GM23338 (cell line): Measurements from ENCODE around the gene MBNL1. TPM values are rescaled to one million over a fixed set of nuclear protein-coding genes. Genes with fewer than 3 reads are reported as not detected.

Experiments
- ATAC-seq: fragments of 200-7000 bp; cut with Tn5 transposase; 3 replicates; pipeline ENCODE4 v1.9.1; 2020
- DNase-seq: peaks from one replicate; pipeline ENCODE4 v3.0.0-alpha.2; 2015; ENCODE audit warnings: low spot score
- H2AFZ ChIP-seq: fragments of 200-600 bp; sonication (generic); 2 replicates; pipeline ENCODE4 v1.8.0; 2016; ENCODE audit warnings: antibody characterized with exemption, mild to moderate bottlenecking, moderate library complexity
- H3F3A ChIP-seq: fragments of 200-600 bp; sonication (generic); replicated peaks from 2 replicates; pipeline ENCODE4 v1.8.0; 2017; ENCODE audit warnings: antibody characterized with exemption, mixed run types, low read depth
- H3K27ac ChIP-seq: fragments of 200-600 bp; sonication (generic); 2 replicates; pipeline ENCODE4 v1.6.1; 2016; ENCODE audit warnings: low read depth
- H3K27me3 ChIP-seq: fragments of 200-600 bp; sonication (generic); 2 replicates; pipeline ENCODE4 v1.8.0; 2016; ENCODE audit warnings: mild to moderate bottlenecking, mixed run types, moderate library complexity; ENCODE audit not compliant: insufficient read depth
- H3K36me3 ChIP-seq: fragments of 200-600 bp; sonication (generic); 2 replicates; pipeline ENCODE4 v1.8.0; 2016; ENCODE audit warnings: mild to moderate bottlenecking; ENCODE audit not compliant: insufficient read depth
- H3K4me1 ChIP-seq: fragments of 200-600 bp; sonication (generic); 2 replicates; pipeline ENCODE4 v1.8.0; 2016; ENCODE audit warnings: mild to moderate bottlenecking, moderate library complexity; ENCODE audit not compliant: insufficient read depth
- H3K4me2 ChIP-seq: fragments of 200-600 bp; sonication (generic); 2 replicates; pipeline ENCODE4 v1.7.1; 2017; ENCODE audit warnings: mixed run types
- H3K4me3 ChIP-seq: fragments of 200-600 bp; sonication (generic); 2 replicates; pipeline ENCODE4 v1.6.1; 2016; ENCODE audit warnings: mixed run types
- H3K79me2 ChIP-seq: fragments of 200-600 bp; sonication (generic); replicated peaks from 2 replicates; pipeline ENCODE4 v1.8.0; 2017; ENCODE audit warnings: mild to moderate bottlenecking; ENCODE audit not compliant: insufficient read depth
- H3K9me2 ChIP-seq: fragments of 200-600 bp; sonication (generic); 2 replicates; pipeline ENCODE4 v1.8.0; 2017; ENCODE audit not compliant: insufficient read depth
- H4K20me1 ChIP-seq: fragments of 200-600 bp; sonication (generic); replicated peaks from 2 replicates; pipeline ENCODE4 v1.8.0; 2017; ENCODE audit warnings: mild to moderate bottlenecking; ENCODE audit not compliant: insufficient read depth
- H3K27ac Mint-ChIP-seq: 2 replicates; pipeline ENCODE4 v1.8.0; 2020; ENCODE audit warnings: inconsistent platforms, mild to moderate bottlenecking, moderate library complexity, mixed read lengths
- H3K27me3 Mint-ChIP-seq: 3 replicates; pipeline ENCODE4 v1.8.0; 2022; ENCODE audit warnings: low read depth, mild to moderate bottlenecking, moderate library complexity, mixed read lengths, inconsistent platforms; ENCODE audit not compliant: insufficient read depth, poor library complexity
- H3K36me3 Mint-ChIP-seq: 3 replicates; pipeline ENCODE4 v1.8.0; 2021; ENCODE audit warnings: low read depth, mild to moderate bottlenecking, inconsistent platforms, moderate library complexity, mixed read lengths
- H3K4me1 Mint-ChIP-seq: 3 replicates; pipeline ENCODE4 v1.8.0; 2020; ENCODE audit warnings: mild to moderate bottlenecking, inconsistent platforms, mixed read lengths
- H3K4me3 Mint-ChIP-seq: 3 replicates; pipeline ENCODE4 v1.8.0; 2021; ENCODE audit warnings: moderate library complexity, mild to moderate bottlenecking, inconsistent platforms, mixed read lengths
- H3K9me3 Mint-ChIP-seq: 3 replicates; pipeline ENCODE4 v1.8.0; 2020; ENCODE audit warnings: moderate library complexity, mild to moderate bottlenecking, inconsistent platforms, mixed read lengths
- CREB1 ChIP-seq: fragments of 250-450 bp; sonication (Bioruptor Pico); IDR thresholded peaks from 2 replicates; pipeline ENCODE4 v1.5.0; 2020; ENCODE audit warnings: low read depth, mild to moderate bottlenecking, moderate library complexity
- EZH2 ChIP-seq: fragments of 200-600 bp; sonication (generic); IDR thresholded peaks from one replicate; pipeline ENCODE4 v1.8.0; 2017; ENCODE audit warnings: antibody characterized with exemption, mild to moderate bottlenecking, low read depth; ENCODE audit not compliant: unreplicated experiment
- EZH2phosphoT487 ChIP-seq: fragments of 200-600 bp; sonication (generic); IDR thresholded peaks from one replicate; pipeline ENCODE4 v1.8.1; 2018; ENCODE audit warnings: antibody characterized with exemption; ENCODE audit not compliant: unreplicated experiment
- JUNB ChIP-seq: IDR thresholded peaks from one replicate; pipeline ENCODE4 v1.6.1; 2016; ENCODE audit warnings: antibody characterized with exemption; ENCODE audit not compliant: unreplicated experiment
- NANOG ChIP-seq: IDR thresholded peaks from 2 replicates; pipeline ENCODE4 v1.6.1; 2016; ENCODE audit warnings: antibody characterized with exemption, borderline replicate concordance
- POLR2AphosphoS5 ChIP-seq: IDR thresholded peaks from 2 replicates; pipeline ENCODE4 v1.6.1; 2016; ENCODE audit warnings: antibody characterized with exemption, low read depth
- STAT1 ChIP-seq: IDR thresholded peaks from one replicate; pipeline ENCODE4 v1.6.1; 2016; ENCODE audit warnings: antibody characterized with exemption; ENCODE audit not compliant: unreplicated experiment
- ZNF114 ChIP-seq: fragments of 250-450 bp; sonication (Bioruptor Pico); IDR thresholded peaks from 2 replicates; pipeline ENCODE4 v1.5.0; 2020; ENCODE audit warnings: mild to moderate bottlenecking, moderate library complexity
- ZNF331 ChIP-seq: fragments of 250-450 bp; sonication (Bioruptor Pico); IDR thresholded peaks from 2 replicates; pipeline ENCODE4 v1.5.0; 2020; ENCODE audit warnings: low read depth, mild to moderate bottlenecking, moderate library complexity
- polyA plus RNA-seq: library from polyadenylated mRNA; unstranded; fragments of >200 nt; fragmentation: Nextera tagmentation; extraction: Ambion mirVana; gene quantifications from 2 replicates; pipeline ENCODE4 v1.2.1, GENCODE V29; 2016
- total RNA-seq: library from RNA; depleted of rRNA; stranded (reverse); fragments of >200 nt; shearing (Covaris generic); gene quantifications from 2 replicates; pipeline ENCODE4 v1.2.3, GENCODE V29; 2014
- TF ChIP-seq, protein P1 (sequence below), 2 experiments: fragments of 200-600 bp in 1 of 2; sonication (generic) in 1 of 2; conservative IDR thresholded peaks; 2 replicates each; pipeline versions ENCODE4 v1.5.1 to v1.6.1; 2016 to 2017; ENCODE audit warnings: antibody characterized with exemption in 2 of 2, low read depth in 2 of 2, mild to moderate bottlenecking in 2 of 2, moderate library complexity in 1 of 2
- TF ChIP-seq, protein P2 (sequence below): IDR thresholded peaks from 2 replicates; pipeline ENCODE4 v1.6.1; 2016; ENCODE audit warnings: antibody characterized with exemption
- TF ChIP-seq, protein P3 (sequence below): fragments of 250-450 bp; sonication (Bioruptor Pico); IDR thresholded peaks from 2 replicates; pipeline ENCODE4 v1.5.0; 2020; ENCODE audit warnings: mild to moderate bottlenecking, moderate library complexity
- TF ChIP-seq, protein P4 (sequence below): IDR thresholded peaks from one replicate; pipeline ENCODE4 v1.6.1; 2018; ENCODE audit warnings: antibody characterized with exemption; ENCODE audit not compliant: unreplicated experiment

MBNL1 gene
- total and polyA plus RNA-seq, 2 experiments from 2014 or later, result 9.4 to 23.2 TPM

DNA sequence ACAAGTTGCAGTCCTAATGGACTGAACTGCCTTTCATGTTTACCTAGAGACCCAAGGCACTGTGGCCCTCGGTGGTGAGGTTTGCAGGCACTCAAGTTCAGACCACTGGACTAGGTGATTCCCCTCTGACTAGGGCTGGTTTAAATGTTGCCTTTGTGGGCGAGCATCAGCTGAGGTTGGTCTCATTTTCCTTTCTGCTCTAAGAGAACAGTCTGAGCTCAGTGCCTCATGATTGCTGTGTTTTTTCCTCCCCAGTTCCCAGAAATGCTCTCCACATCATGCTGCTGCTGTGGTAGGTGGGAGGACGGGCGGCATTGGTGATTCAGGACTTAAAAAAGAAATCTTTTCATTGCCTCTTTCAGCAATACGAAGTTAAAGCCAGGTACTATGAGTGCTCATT is 237.2 kb downstream of the MBNL1 start:
- TF ChIP-seq, protein P1, sequence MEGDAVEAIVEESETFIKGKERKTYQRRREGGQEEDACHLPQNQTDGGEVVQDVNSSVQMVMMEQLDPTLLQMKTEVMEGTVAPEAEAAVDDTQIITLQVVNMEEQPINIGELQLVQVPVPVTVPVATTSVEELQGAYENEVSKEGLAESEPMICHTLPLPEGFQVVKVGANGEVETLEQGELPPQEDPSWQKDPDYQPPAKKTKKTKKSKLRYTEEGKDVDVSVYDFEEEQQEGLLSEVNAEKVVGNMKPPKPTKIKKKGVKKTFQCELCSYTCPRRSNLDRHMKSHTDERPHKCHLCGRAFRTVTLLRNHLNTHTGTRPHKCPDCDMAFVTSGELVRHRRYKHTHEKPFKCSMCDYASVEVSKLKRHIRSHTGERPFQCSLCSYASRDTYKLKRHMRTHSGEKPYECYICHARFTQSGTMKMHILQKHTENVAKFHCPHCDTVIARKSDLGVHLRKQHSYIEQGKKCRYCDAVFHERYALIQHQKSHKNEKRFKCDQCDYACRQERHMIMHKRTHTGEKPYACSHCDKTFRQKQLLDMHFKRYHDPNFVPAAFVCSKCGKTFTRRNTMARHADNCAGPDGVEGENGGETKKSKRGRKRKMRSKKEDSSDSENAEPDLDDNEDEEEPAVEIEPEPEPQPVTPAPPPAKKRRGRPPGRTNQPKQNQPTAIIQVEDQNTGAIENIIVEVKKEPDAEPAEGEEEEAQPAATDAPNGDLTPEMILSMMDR (conservative IDR thresholded peaks at IDR 0.05; ENCODE audit: low read depth in 2 of 2), result no peak
- TF ChIP-seq POLR2AphosphoS5, result no peak
- TF ChIP-seq, protein P2, sequence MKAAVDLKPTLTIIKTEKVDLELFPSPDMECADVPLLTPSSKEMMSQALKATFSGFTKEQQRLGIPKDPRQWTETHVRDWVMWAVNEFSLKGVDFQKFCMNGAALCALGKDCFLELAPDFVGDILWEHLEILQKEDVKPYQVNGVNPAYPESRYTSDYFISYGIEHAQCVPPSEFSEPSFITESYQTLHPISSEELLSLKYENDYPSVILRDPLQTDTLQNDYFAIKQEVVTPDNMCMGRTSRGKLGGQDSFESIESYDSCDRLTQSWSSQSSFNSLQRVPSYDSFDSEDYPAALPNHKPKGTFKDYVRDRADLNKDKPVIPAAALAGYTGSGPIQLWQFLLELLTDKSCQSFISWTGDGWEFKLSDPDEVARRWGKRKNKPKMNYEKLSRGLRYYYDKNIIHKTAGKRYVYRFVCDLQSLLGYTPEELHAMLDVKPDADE, result no peak
- no peak for TF ChIP-seq STAT1
- no peak for TF ChIP-seq ZNF114 (CRISPR knock-in tag)
- TF ChIP-seq NANOG, result no peak
- TF ChIP-seq ZNF331 (CRISPR knock-in tag), result no peak
- TF ChIP-seq, protein P3, sequence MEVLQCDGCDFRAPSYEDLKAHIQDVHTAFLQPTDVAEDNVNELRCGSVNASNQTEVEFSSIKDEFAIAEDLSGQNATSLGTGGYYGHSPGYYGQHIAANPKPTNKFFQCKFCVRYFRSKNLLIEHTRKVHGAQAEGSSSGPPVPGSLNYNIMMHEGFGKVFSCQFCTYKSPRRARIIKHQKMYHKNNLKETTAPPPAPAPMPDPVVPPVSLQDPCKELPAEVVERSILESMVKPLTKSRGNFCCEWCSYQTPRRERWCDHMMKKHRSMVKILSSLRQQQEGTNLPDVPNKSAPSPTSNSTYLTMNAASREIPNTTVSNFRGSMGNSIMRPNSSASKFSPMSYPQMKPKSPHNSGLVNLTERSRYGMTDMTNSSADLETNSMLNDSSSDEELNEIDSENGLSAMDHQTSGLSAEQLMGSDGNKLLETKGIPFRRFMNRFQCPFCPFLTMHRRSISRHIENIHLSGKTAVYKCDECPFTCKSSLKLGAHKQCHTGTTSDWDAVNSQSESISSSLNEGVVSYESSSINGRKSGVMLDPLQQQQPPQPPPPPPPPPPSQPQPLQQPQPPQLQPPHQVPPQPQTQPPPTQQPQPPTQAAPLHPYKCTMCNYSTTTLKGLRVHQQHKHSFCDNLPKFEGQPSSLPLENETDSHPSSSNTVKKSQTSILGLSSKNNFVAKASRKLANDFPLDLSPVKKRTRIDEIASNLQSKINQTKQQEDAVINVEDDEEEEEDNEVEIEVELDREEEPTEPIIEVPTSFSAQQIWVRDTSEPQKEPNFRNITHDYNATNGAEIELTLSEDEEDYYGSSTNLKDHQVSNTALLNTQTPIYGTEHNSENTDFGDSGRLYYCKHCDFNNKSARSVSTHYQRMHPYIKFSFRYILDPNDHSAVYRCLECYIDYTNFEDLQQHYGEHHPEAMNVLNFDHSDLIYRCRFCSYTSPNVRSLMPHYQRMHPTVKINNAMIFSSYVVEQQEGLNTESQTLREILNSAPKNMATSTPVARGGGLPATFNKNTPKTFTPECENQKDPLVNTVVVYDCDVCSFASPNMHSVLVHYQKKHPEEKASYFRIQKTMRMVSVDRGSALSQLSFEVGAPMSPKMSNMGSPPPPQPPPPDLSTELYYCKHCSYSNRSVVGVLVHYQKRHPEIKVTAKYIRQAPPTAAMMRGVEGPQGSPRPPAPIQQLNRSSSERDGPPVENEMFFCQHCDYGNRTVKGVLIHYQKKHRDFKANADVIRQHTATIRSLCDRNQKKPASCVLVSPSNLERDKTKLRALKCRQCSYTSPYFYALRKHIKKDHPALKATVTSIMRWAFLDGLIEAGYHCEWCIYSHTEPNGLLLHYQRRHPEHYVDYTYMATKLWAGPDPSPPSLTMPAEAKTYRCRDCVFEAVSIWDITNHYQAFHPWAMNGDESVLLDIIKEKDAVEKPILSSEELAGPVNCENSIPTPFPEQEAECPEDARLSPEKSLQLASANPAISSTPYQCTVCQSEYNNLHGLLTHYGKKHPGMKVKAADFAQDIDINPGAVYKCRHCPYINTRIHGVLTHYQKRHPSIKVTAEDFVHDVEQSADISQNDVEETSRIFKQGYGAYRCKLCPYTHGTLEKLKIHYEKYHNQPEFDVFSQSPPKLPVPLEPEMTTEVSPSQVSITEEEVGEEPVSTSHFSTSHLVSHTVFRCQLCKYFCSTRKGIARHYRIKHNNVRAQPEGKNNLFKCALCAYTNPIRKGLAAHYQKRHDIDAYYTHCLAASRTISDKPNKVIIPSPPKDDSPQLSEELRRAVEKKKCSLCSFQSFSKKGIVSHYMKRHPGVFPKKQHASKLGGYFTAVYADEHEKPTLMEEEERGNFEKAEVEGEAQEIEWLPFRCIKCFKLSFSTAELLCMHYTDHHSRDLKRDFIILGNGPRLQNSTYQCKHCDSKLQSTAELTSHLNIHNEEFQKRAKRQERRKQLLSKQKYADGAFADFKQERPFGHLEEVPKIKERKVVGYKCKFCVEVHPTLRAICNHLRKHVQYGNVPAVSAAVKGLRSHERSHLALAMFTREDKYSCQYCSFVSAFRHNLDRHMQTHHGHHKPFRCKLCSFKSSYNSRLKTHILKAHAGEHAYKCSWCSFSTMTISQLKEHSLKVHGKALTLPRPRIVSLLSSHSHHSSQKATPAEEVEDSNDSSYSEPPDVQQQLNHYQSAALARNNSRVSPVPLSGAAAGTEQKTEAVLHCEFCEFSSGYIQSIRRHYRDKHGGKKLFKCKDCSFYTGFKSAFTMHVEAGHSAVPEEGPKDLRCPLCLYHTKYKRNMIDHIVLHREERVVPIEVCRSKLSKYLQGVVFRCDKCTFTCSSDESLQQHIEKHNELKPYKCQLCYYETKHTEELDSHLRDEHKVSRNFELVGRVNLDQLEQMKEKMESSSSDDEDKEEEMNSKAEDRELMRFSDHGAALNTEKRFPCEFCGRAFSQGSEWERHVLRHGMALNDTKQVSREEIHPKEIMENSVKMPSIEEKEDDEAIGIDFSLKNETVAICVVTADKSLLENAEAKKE (CRISPR knock-in tag), result no peak
- no peak for TF ChIP-seq CREB1 (CRISPR knock-in tag)
- TF ChIP-seq, protein P4, sequence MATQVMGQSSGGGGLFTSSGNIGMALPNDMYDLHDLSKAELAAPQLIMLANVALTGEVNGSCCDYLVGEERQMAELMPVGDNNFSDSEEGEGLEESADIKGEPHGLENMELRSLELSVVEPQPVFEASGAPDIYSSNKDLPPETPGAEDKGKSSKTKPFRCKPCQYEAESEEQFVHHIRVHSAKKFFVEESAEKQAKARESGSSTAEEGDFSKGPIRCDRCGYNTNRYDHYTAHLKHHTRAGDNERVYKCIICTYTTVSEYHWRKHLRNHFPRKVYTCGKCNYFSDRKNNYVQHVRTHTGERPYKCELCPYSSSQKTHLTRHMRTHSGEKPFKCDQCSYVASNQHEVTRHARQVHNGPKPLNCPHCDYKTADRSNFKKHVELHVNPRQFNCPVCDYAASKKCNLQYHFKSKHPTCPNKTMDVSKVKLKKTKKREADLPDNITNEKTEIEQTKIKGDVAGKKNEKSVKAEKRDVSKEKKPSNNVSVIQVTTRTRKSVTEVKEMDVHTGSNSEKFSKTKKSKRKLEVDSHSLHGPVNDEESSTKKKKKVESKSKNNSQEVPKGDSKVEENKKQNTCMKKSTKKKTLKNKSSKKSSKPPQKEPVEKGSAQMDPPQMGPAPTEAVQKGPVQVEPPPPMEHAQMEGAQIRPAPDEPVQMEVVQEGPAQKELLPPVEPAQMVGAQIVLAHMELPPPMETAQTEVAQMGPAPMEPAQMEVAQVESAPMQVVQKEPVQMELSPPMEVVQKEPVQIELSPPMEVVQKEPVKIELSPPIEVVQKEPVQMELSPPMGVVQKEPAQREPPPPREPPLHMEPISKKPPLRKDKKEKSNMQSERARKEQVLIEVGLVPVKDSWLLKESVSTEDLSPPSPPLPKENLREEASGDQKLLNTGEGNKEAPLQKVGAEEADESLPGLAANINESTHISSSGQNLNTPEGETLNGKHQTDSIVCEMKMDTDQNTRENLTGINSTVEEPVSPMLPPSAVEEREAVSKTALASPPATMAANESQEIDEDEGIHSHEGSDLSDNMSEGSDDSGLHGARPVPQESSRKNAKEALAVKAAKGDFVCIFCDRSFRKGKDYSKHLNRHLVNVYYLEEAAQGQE, result no peak
- TF ChIP-seq EZH2phosphoT487, result no peak
- TF ChIP-seq EZH2, result no peak
- no peak for TF ChIP-seq JUNB
- Histone ChIP-seq H3K36me3 (no peaks in the 10 kb centered on the region), H3K27ac (no peak overlapping the region), H3K27me3 (no peaks in the 10 kb centered on the region), H2AFZ (no peak overlapping the region), H3F3A (no peaks in the 10 kb centered on the region), H3K4me3 (no peak overlapping the region), H3K9me2 (peaks cover 3% of the 10 kb centered on the region; the same call in 1 of the 2 replicates), H3K79me2 (no peaks in the 10 kb centered on the region), H4K20me1 (no peaks in the 10 kb centered on the region), H3K4me2 (no peak overlapping the region), H3K4me1 (no peaks in the 10 kb centered on the region)
- Mint-ChIP-seq H3K36me3 (no peaks in the 10 kb centered on the region; the same call in 2 of the 3 replicates), H3K27me3 (no peaks in the 10 kb centered on the region), H3K27ac (no peak overlapping the region), H3K4me3 (no peak overlapping the region), H3K9me3 (no peaks in the 10 kb centered on the region; the same call in 2 of the 3 replicates), H3K4me1 (no peaks in the 10 kb centered on the region; the same call in 2 of the 3 replicates)
- ATAC-seq (no peak), DNase-seq (no peak)
